Epithelial cell of esophagus (primary cell): ENCODE results near the gene HOXA5.

Experiments used
- DNase-seq: peaks from one replicate; pipeline ENCODE4 v3.0.0; 2010; ENCODE audit warnings: low read depth
- H3K4me3 ChIP-seq: 2 replicates; pipeline ENCODE4 v1.5.1; 2011; ENCODE audit warnings: mild to moderate bottlenecking, low read length, control low read depth
- CTCF ChIP-seq: IDR thresholded peaks from 2 replicates; pipeline ENCODE4 v1.5.1; 2011; ENCODE audit warnings: low read depth, mild to moderate bottlenecking, low read length, control low read depth, inconsistent platforms; ENCODE audit not compliant: insufficient read depth; ENCODE audit errors: missing control alignments

The HOXA5 gene

GRCh38 chr7:27151341-27151930 lies 8.0 kb upstream of the HOXA5 start:
- peak overlapping the region; percentile 25 for H3K4me3 ChIP-seq
- no peak for DNase-seq
- TF ChIP-seq CTCF, result no peak

DNA sequence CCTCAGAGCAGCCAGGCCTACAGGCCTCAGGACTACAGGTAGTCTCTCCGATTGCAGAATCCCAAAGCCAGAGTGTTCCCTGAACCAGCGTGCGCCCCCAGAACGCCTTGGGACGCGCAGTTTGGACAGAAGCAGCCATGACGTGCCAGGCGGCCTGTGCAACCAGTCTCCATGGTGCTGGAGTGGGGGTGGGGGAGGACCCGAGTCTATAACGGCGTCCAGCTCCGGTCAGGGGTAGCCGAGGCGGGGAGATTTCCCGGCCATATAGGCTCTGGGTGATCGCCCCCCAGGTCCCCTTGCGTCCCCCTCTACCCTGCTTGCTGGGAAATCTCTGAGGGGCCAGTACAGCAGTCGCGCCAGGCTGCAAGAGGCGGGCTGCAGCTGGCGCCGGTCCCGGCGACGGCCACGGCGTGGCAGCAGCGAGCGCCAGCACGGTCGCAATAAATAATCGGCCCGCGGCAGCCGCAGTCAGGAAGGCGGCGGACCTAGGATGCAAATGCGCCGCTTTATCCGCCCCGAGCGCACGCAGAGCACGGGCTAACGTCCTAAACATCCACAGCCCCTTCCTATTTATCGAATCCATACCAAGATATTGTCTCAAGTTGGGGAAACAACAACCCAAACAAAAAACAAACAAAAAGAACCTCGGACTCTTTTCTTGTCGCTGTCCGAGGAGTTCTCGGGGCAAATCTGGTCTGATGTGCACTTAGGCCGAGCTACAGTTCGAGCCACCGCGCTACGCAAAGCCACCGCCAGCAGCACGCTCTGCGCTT lies 7.3 kb upstream of the HOXA5 start:
- TF ChIP-seq CTCF, result peak; percentile 54
- DNase-seq, result peak; percentile 77
- H3K4me3 ChIP-seq, result peak overlapping the region; percentile 27

DNA sequence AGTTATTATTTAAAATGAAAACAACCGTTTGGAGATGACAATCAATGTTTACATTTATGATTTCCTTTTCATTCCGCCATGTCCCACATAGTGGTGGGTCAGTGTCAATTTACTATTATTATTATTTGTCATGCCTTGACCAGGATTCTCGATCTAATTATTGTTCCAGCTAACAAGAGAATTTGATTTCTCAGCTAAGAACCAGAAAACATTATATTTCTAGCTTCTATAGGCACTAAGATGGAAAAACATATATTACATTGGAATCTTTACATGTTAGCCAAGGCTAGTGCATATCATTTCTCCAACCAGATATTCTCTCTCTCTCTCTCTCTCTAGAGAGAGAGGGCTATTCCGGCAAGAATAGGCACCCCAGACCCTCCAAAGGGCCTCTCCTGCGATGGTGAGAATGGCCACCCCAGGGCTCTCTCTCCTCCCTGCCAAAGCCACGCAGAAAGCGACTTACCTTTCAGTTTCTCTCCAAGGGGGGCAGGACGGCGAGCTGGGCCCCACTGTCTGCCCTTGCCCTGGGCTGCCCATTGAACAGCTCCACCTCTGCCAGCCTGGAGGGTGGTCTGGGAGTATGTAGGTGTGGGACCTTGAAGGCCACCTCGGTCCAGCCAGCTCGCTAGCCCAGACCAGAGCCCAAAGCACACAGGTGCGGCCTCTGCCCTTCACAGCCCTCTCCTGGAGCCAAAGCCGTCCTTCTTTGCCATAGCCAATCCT lies 6.5 kb upstream of the HOXA5 start:
- no peak overlapping the region for H3K4me3 ChIP-seq
- DNase-seq, result no peak

GRCh38 chr7:27148756-27149641 lies 5.5 kb upstream of the HOXA5 start:
- no peak overlapping the region for H3K4me3 ChIP-seq
- no peak for DNase-seq
- TF ChIP-seq CTCF, result no peak

More for the DNA sequence above, 6.5 kb upstream of the HOXA5 start:
- no peak for TF ChIP-seq CTCF

DNA sequence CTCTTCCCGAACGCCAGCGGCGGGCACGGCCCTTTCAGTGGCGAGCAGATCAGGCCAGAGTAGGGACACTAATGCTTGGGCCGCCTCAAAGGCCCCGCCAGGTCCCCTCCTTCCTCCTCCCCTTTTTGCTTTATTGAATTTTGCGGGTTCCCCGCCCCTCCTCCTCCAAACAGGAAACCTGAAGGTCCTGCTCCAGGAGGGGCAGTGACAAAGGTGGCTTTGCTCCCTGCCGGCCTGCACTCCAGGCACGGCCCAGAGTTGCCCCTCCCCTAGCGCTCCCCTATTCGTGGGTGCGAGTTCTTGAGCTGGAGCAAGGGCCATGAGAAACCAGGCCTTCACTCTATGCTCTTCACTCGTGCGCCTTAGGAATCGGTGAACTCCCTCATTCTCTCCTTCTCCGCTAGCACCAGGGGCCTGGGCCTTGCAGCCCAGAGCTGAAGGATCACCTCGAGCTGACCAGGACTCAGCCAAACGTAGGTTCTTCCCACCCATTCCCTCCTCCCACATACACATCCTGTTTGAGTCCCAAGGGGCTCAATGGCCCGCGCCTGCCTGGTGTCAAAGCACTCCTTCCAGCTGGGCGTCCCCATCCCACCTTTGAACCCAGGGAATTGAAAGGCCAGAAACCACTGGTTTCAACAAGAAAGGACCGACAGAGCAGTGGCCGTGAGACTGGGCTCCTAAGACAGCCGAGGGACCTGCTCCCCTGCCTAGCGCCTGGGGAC lies 4.7 kb upstream of the HOXA5 start:
- no peak overlapping the region for H3K4me3 ChIP-seq
- no peak for DNase-seq
- TF ChIP-seq CTCF, result no peak
